Body of pancreas (tissue), 4 donors: ENCODE measurements around the gene MAMDC2. TPM values are rescaled to one million over a fixed set of nuclear protein-coding genes. Genes with fewer than 3 reads are reported as not detected.

Experiments used
- ATAC-seq: fragments of 150-250 bp; one replicate; pipeline ENCODE4 v1.9.1; 2016
- DNase-seq, 4 donors: peaks; one replicate each; pipeline ENCODE4 v3.0.0-alpha.2; 2019
- H3K27ac ChIP-seq, 4 donors: fragments of 200-600 bp; sonication (generic); 1 replicate in 3 of 4; 2 replicates in 1 of 4; pipeline versions ENCODE4 v1.5.1 to v1.6.1; 2016 to 2019; ENCODE audit warnings: mild to moderate bottlenecking in 1 of 4, mixed read lengths in 1 of 4, moderate library complexity in 1 of 4
- H3K27me3 ChIP-seq, 2 donors: fragments of 200-600 bp; sonication (generic); one replicate each; pipeline ENCODE4 v1.6.0; 2016; ENCODE audit warnings: mild to moderate bottlenecking in 1 of 2
- H3K36me3 ChIP-seq, 2 donors: fragments of 200-600 bp; sonication (generic); replicated peaks in 1 of 2; 2 replicates each; pipeline ENCODE4 v1.5.1; 2016; ENCODE audit warnings: low read depth in 2 of 2; ENCODE audit not compliant: insufficient read depth in 1 of 2
- H3K4me1 ChIP-seq: fragments of 200-600 bp; sonication (generic); one replicate; pipeline ENCODE4 v1.6.0; 2016
- H3K4me3 ChIP-seq, 2 donors: fragments of 200-600 bp; sonication (generic); 1 replicate in 1 of 2; 2 replicates in 1 of 2; pipeline ENCODE4 v1.5.1; 2016 to 2019
- H3K9me3 ChIP-seq, 3 donors: fragments of 200-600 bp; sonication (generic); 1 replicate in 2 of 3; 2 replicates in 1 of 3; pipeline ENCODE4 v1.5.1; 2016
- CTCF ChIP-seq, 7 experiments: fragments of 450-650 bp in 4 of 7; fragments of 200-600 bp in 3 of 7; sonication (generic) in 3 of 7; IDR thresholded peaks; one replicate each; pipeline ENCODE4 v1.5.1; 2016 to 2019; ENCODE audit warnings: antibody characterized with exemption in 7 of 7
- POLR2A ChIP-seq, 3 donors: fragments of 450-650 bp; IDR thresholded peaks; one replicate each; pipeline ENCODE4 v1.6.1; 2016; ENCODE audit warnings: antibody characterized with exemption in 3 of 3, mild to moderate bottlenecking in 2 of 3
- WGBS, 2 donors: methylation state at CpG; one replicate each; pipeline ENCODE4 v1.1.5; 2017; 5-methylcytosine and 5-hydroxymethylcytosine counted together
- intact Hi-C: fragments of 100-400 bp; cut with DNase I; formaldehyde crosslinking; loops from one replicate; pipeline ENCODE4 v1.15.1; 2023
- small RNA-seq: library from RNA; depleted of rRNA; stranded (forward); fragments of <200 nt; gene quantifications from one replicate; pipeline ENCODE3, GENCODE V24; 2016
- total RNA-seq, 2 donors: library from RNA; depleted of rRNA; stranded (reverse); fragments of >200 nt; gene quantifications; one replicate each; pipeline ENCODE4 v1.1.0, GENCODE V29; 2016

MAMDC2 gene
- total RNA-seq, 2 donors from 2014 or later, result 4.0 to 17.1 TPM

- H3K4me1 ChIP-seq, result peaks cover 55% of the 10 kb centered on the region
- intact Hi-C loops, result loop anchor here (5.0 kb wide), 1 partner anchor 145 kb away; no protein-coding TSS in a partner anchor
- no peak overlapping the region for H3K4me3 ChIP-seq
- peak overlapping the region in 3 of 4 donors; percentile 61 to 96 (median 92) for H3K27ac ChIP-seq
- no peak for ATAC-seq
- H3K9me3 ChIP-seq, result no peaks in the 10 kb centered on the region
- H3K36me3 ChIP-seq, result peaks cover 8 to 9% of the 10 kb centered on the region in 2 donors
- TF ChIP-seq CTCF (IDR thresholded peaks at IDR 0.05) (no peak), POLR2A (IDR thresholded peaks at IDR 0.05) (no peak)
- H3K27me3 ChIP-seq, result no peaks in the 10 kb centered on the region
- DNase-seq, result no peak
- 89 to 90% methylated on average over 2 of the region's 2 CpGs for WGBS, 2 donors
Observed at GRCh38 chr9:70262366-70262765, 218.7 kb downstream of the MAMDC2 start.

GRCh38 chr9:70262948-70263347, 219.3 kb downstream of the MAMDC2 start:
- H3K9me3 ChIP-seq, result no peaks in the 10 kb centered on the region
- no peak for DNase-seq
- TF ChIP-seq POLR2A (IDR thresholded peaks at IDR 0.05) (no peak), CTCF (IDR thresholded peaks at IDR 0.05) (no peak)
- 40 to 59% methylated on average over 6 of the region's 6 CpGs for WGBS, 2 donors
- H3K27me3 ChIP-seq, result no peaks in the 10 kb centered on the region
- intact Hi-C loops, result loop anchor here (5.0 kb wide), 1 partner anchor 144 kb away; no protein-coding TSS in a partner anchor
- ATAC-seq, result peak; percentile 0
- H3K27ac ChIP-seq, result peak overlapping the region in 3 of 4 donors; percentile 61 to 96 (median 92)
- peaks cover 8 to 9% of the 10 kb centered on the region in 2 donors for H3K36me3 ChIP-seq
- no peak overlapping the region for H3K4me3 ChIP-seq
- peaks cover 49% of the 10 kb centered on the region for H3K4me1 ChIP-seq

- H3K9me3 ChIP-seq, result no peaks in the 10 kb centered on the region
- peak overlapping the region in 3 of 4 donors; percentile 60 to 96 (median 61) for H3K27ac ChIP-seq
- TF ChIP-seq POLR2A (IDR thresholded peaks at IDR 0.05), result no peak
- no peak for TF ChIP-seq CTCF (IDR thresholded peaks at IDR 0.05)
- intact Hi-C loops, result loop anchor here (5.0 kb wide), 1 partner anchor 144 kb away; no protein-coding TSS in a partner anchor
- peaks cover 8 to 9% of the 10 kb centered on the region in 2 donors for H3K36me3 ChIP-seq
- WGBS, 2 donors, result 45 to 65% methylated on average over 1 of the region's 1 CpG
- no peak overlapping the region for H3K4me3 ChIP-seq
- DNase-seq, result no peak
- peak; percentile 2 for ATAC-seq
- no peaks in the 10 kb centered on the region for H3K27me3 ChIP-seq
- H3K4me1 ChIP-seq, result peaks cover 44% of the 10 kb centered on the region
Observed at GRCh38 chr9:70263421-70263820, 219.8 kb downstream of the MAMDC2 start.

Small RNA genes lying within 50 kb of the gene (small RNA-seq; reads per million reads assigned to genes)
- 0.80 reads per million, percentile 23 among the genes with 10 or more reads in this experiment for gene RNU2-5P

Other genes with a start within 250 kb of the MAMDC2 start
- 1 to 10 TPM in 1 of 2 donors, not detected in 1; 2.1 TPM for gene CFAP95, start 223.0 kb upstream of the MAMDC2 start, total RNA-seq
- 10 to 100 TPM; 27.2 to 27.4 TPM for gene SMC5, start 215.1 kb downstream of the MAMDC2 start, total RNA-seq